Breast epithelium (tissue), 4 donors: Measurements from ENCODE around the gene TMEM178B. TPM values are rescaled to one million over a fixed set of nuclear protein-coding genes. Genes with fewer than 3 reads are reported as not detected.

Source experiments
- DNase-seq, 2 donors: peaks; one replicate each; pipeline ENCODE4 v3.0.0-alpha.2; 2019; ENCODE audit warnings: low spot score in 2 of 2
- H3K27ac ChIP-seq, 2 donors: fragments of 200-600 bp; sonication (generic) in 1 of 2; one replicate each; pipeline ENCODE4 v1.5.1; 2016 to 2019; ENCODE audit warnings: mild to moderate bottlenecking in 1 of 2
- H3K27me3 ChIP-seq, 2 donors: fragments of 200-600 bp; sonication (generic) in 1 of 2; one replicate each; pipeline versions ENCODE4 v1.5.1 to v1.6.0; 2017 to 2019; ENCODE audit warnings: control low read depth in 1 of 2, mild to moderate bottlenecking in 1 of 2
- H3K36me3 ChIP-seq: fragments of 200-600 bp; one replicate; pipeline ENCODE4 v1.5.1; 2019
- H3K4me1 ChIP-seq, 2 donors: fragments of 200-600 bp; sonication (generic); one replicate each; pipeline ENCODE4 v1.5.1; 2016 to 2019; ENCODE audit warnings: control low read depth in 1 of 2
- H3K4me3 ChIP-seq, 3 donors: fragments of 200-600 bp; sonication (generic); 1 replicate in 2 of 3; 2 replicates in 1 of 3; pipeline ENCODE4 v1.5.1; 2016 to 2019; ENCODE audit warnings: mild to moderate bottlenecking in 3 of 3, moderate library complexity in 2 of 3
- H3K9me3 ChIP-seq, 2 donors: fragments of 200-600 bp; sonication (generic) in 1 of 2; one replicate each; pipeline ENCODE4 v1.5.1; 2016 to 2019; ENCODE audit warnings: control low read depth in 1 of 2
- CTCF ChIP-seq, 3 donors: fragments of 450-650 bp; IDR thresholded peaks; one replicate each; pipeline ENCODE4 v1.5.1; 2016 to 2017; ENCODE audit warnings: antibody characterized with exemption in 3 of 3, mild to moderate bottlenecking in 3 of 3, moderate library complexity in 3 of 3
- POLR2A ChIP-seq: fragments of 450-650 bp; IDR thresholded peaks from one replicate; pipeline ENCODE4 v1.6.1; 2016; ENCODE audit warnings: antibody characterized with exemption, mild to moderate bottlenecking, moderate library complexity
- POLR2AphosphoS5 ChIP-seq, 3 donors: sonication (generic); formaldehyde crosslinking; IDR thresholded peaks; one replicate each; pipeline ENCODE4 v1.6.1; 2017; ENCODE audit warnings: antibody characterized with exemption in 3 of 3
- intact Hi-C: fragments of 100-400 bp; cut with DNase I; formaldehyde crosslinking; loops from one replicate; pipeline ENCODE4 v1.15.1; 2023; ENCODE audit warnings: low total_unique reads
- total RNA-seq, 3 donors: library from RNA; depleted of rRNA; stranded (reverse); fragments of >200 nt; gene quantifications; one replicate each; pipeline ENCODE4 v1.1.0, GENCODE V29; 2016

TMEM178B gene
- total RNA-seq, 3 donors from 2014 or later: 0.33 to 0.88 (median 0.64) TPM

- H3K4me3 ChIP-seq: no peak overlapping the region
- no peaks in the 10 kb centered on the region for H3K36me3 ChIP-seq
- no peaks in the 10 kb centered on the region for H3K4me1 ChIP-seq
- no peaks in the 10 kb centered on the region for H3K27me3 ChIP-seq
- TF ChIP-seq POLR2AphosphoS5 (IDR thresholded peaks at IDR 0.05) (no peak), POLR2A (no peak)
- H3K9me3 ChIP-seq: no peaks in the 10 kb centered on the region
- intact Hi-C loops: no loop called here
- H3K27ac ChIP-seq: no peak overlapping the region
- DNase-seq: no peak
These were observed 214.1 kb downstream of the TMEM178B start for GRCh38 chr7:141287936-141288335.

GRCh38 chr7:141288626-141289025, 214.8 kb downstream of the TMEM178B start:
- intact Hi-C loops: no loop called here
- H3K4me1 ChIP-seq: no peaks in the 10 kb centered on the region
- H3K4me3 ChIP-seq: no peak overlapping the region
- H3K9me3 ChIP-seq: no peaks in the 10 kb centered on the region
- no peak overlapping the region for H3K27ac ChIP-seq
- DNase-seq: no peak
- H3K36me3 ChIP-seq: no peaks in the 10 kb centered on the region
- no peaks in the 10 kb centered on the region for H3K27me3 ChIP-seq
- TF ChIP-seq POLR2AphosphoS5 (IDR thresholded peaks at IDR 0.05) (no peak), POLR2A (no peak), CTCF (IDR thresholded peaks at IDR 0.05) (no peak)

GRCh38 chr7:141290365-141290764, 216.5 kb downstream of the TMEM178B start:
- H3K36me3 ChIP-seq: no peaks in the 10 kb centered on the region
- no peaks in the 10 kb centered on the region for H3K27me3 ChIP-seq
- H3K4me1 ChIP-seq: no peaks in the 10 kb centered on the region
- H3K27ac ChIP-seq: no peak overlapping the region
- DNase-seq: no peak
- TF ChIP-seq POLR2AphosphoS5 (IDR thresholded peaks at IDR 0.05): no peak
- TF ChIP-seq CTCF (IDR thresholded peaks at IDR 0.05): no peak
- TF ChIP-seq POLR2A: no peak
- no peak overlapping the region for H3K4me3 ChIP-seq
- intact Hi-C loops: no loop called here
- no peaks in the 10 kb centered on the region for H3K9me3 ChIP-seq

- no peak overlapping the region for H3K27ac ChIP-seq
- H3K9me3 ChIP-seq: no peaks in the 10 kb centered on the region
- intact Hi-C loops: no loop called here
- no peak for DNase-seq
- no peaks in the 10 kb centered on the region for H3K4me1 ChIP-seq
- TF ChIP-seq CTCF (IDR thresholded peaks at IDR 0.05): no peak
- no peak for TF ChIP-seq POLR2A
- TF ChIP-seq POLR2AphosphoS5 (IDR thresholded peaks at IDR 0.05): no peak
- H3K4me3 ChIP-seq: no peak overlapping the region
- H3K36me3 ChIP-seq: no peaks in the 10 kb centered on the region
- H3K27me3 ChIP-seq: no peaks in the 10 kb centered on the region
These were observed 217.1 kb downstream of the TMEM178B start for GRCh38 chr7:141290973-141291372.

GRCh38 chr7:141291541-141291940, 217.7 kb downstream of the TMEM178B start:
- no peak overlapping the region for H3K27ac ChIP-seq
- no peak overlapping the region for H3K4me3 ChIP-seq
- H3K9me3 ChIP-seq: no peaks in the 10 kb centered on the region
- DNase-seq: no peak
- TF ChIP-seq POLR2A (no peak), CTCF (IDR thresholded peaks at IDR 0.05) (no peak), POLR2AphosphoS5 (IDR thresholded peaks at IDR 0.05) (no peak)
- intact Hi-C loops: no loop called here
- no peaks in the 10 kb centered on the region for H3K36me3 ChIP-seq
- no peaks in the 10 kb centered on the region for H3K4me1 ChIP-seq
- H3K27me3 ChIP-seq: no peaks in the 10 kb centered on the region
